GM21423 (cell line): Measurements from ENCODE around the gene FABP7.

Source experiments
- ATAC-seq: cut with Tn5 transposase; IDR thresholded peaks from one replicate; pipeline ENCODE4 v1.9.1; 2021; ENCODE audit warnings: mild to moderate bottlenecking, moderate library complexity; ENCODE audit not compliant: unreplicated experiment

Gene FABP7

DNA sequence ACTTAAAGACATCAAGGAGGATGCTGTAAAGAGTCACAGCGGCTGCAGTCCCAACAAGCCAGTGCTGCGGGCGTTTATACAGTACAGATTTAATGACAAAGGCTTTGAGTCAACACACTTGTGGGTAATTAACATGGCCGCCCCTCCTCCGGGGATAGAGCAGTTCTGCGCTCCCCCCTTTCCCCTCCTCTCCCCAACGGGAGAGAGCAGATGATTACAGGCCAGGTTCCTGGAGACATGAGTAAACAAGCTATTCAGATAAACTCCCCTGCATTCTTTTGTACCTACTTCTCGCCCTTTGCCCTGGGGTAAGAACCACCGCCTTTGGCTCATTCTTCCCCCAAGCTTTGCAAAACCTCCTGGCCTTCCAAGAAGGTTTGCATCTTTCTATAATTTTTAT lies 23.6 kb upstream of the FABP7 start:
- ATAC-seq = no peak

DNA sequence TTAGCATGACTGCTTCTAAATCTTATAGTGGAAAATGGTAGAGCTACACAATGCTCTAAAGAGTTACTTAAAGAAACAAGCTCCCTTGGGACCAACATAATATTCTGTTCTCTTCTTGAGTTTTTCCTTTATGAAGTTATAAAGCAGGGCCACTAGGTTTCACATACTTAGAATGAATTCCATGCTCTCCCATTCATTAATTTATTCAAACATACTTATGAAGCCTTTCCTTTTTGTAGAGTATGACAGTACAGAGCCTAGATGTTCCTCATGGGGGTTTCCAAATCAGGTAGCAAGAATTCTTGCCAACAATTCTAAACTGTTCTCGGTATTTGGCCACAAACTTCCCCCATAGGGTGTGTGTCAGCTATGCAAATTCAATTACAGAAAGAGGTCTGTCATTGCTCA lies 20.6 kb upstream of the FABP7 start:
- peak; percentile 98 for ATAC-seq

DNA sequence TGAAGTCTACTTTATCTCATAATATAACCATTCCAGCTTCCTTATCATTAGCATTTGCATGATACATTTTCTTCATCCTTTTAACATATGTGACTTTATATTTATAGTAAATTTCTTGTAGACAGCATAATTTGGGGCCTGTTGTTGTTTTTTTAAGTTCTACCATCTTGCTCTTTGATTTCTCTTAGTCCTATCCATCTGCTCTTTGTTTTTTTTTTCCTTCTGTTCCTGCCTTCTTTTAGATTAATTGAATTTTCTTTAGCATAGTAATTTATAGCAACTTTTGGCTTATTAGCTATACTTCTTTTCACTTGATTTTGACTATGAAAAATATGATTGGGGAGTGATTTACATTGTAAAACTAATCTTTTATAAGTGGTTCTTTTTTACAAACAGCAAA lies 19.2 kb upstream of the FABP7 start:
- ATAC-seq = no peak

GRCh38 chr6:122766256-122766655 lies 13.3 kb upstream of the FABP7 start:
- no peak for ATAC-seq

GRCh38 chr6:122770835-122771601 lies 8.5 kb upstream of the FABP7 start:
- ATAC-seq = no peak

- no peak for ATAC-seq
These were observed 6.6 kb upstream of the FABP7 start for GRCh38 chr6:122772724-122773415.

GRCh38 chr6:122775975-122776374 lies 3.5 kb upstream of the FABP7 start:
- ATAC-seq = no peak

DNA sequence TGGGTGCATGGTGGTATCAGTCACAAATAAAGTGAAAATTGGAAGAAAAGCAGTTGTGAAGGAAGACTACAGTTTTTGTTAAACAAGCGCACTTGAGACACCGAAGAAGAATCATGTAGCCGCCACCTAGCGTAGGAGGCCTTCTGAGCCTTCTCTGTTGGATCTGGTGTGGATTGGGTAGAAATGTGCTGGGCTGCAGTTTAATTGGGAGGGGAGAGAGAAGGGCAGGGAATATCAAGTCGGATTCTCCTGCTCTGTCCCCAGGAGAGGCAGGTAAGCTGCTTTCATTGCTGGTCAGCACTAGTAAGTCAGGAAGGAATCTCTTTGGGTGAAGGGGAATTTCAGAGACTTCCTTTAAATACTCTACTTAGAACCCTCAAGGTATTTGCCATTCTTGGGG lies 1.2 kb upstream of the FABP7 start:
- no peak for ATAC-seq

DNA sequence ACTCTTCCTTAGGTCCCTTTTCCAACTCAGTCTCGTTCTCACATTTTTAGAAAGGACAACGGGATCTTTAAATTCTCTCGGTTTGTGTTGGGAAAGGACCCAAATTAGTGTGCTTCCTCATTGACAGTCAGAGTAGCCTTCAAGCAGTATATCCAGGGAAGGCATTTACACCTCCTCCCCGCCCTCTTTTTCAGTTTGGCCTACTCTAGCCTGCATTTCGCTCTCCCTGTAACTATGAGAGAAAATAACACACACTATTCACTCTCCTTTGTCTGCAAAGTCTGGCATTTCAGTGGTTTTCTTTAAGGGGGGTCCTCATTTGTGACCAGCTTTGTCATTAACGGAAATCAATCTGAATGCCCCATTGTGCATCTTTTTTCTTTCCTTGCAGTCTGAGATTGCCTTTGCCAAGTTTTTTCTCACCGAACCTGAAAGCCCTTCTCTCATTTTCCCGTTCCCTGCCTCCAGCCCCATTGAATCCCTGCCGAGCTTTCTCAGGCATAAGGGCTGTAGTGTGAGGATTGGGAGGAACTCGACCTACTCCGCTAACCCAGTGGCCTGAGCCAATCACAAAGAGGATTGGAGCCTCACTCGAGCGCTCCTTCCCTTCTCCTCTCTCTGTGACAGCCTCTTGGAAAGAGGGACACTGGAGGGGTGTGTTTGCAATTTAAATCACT lies 393 bp upstream of the FABP7 start:
- ATAC-seq = no peak

DNA sequence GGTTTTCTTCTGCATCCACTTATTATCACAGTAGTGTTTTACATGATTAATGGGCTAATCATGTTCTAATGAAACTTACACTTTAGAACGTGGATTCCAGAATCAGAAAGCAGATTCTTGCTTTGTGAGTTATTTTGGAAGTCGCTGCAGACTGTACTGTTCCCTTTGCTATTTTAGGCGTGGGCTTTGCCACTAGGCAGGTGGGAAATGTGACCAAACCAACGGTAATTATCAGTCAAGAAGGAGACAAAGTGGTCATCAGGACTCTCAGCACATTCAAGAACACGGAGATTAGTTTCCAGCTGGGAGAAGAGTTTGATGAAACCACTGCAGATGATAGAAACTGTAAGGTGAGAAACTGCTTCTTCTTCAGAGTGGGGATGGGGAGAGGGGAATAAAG lies 598 bp downstream of the FABP7 start:
- ATAC-seq = no peak

DNA sequence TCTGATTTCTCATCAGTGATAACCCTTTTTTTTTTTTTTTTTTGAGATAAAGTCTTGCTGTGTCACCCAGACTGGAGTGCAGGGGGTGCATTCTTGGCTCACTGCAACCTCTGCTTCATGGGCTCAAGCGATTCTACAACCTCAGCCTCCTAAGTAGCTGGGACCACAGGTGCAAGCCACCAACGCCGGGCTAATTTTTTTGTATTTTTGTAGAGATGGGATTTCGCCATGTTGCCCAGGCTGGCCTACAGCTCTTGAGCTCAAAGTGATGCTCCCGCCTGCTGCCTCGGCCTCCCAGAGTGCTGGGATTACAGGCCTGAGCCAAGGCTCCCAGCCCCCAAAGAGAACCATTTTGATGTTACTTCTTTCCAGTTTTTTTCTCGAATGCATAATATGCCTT lies 2.2 kb downstream of the FABP7 start:
- ATAC-seq = no peak

- no peak for ATAC-seq
These were observed 3.9 kb downstream of the FABP7 start for GRCh38 chr6:122783401-122783800.

DNA sequence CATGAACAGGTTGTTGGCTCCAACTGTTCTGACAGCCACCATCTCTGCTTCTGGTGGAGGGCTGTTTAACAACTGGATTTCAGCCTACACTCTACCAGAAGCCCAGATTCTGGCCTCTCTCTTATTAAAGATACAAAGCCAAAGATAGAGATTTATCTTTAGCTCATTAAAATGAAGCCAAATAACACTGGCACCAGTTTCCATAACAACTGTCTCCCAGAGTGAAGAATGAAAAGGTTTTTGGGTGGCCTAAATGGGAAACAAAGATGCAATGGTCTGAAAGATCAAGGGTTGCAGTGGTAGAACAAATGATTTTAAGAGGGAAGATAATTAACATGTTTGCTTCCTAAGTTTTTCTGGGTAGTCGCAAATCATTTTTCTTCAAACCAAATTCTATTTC lies 6.4 kb downstream of the FABP7 start:
- no peak for ATAC-seq

GRCh38 chr6:122787721-122788120 lies 8.2 kb downstream of the FABP7 start:
- no peak for ATAC-seq

GRCh38 chr6:122788208-122788607 lies 8.7 kb downstream of the FABP7 start:
- no peak for ATAC-seq

DNA sequence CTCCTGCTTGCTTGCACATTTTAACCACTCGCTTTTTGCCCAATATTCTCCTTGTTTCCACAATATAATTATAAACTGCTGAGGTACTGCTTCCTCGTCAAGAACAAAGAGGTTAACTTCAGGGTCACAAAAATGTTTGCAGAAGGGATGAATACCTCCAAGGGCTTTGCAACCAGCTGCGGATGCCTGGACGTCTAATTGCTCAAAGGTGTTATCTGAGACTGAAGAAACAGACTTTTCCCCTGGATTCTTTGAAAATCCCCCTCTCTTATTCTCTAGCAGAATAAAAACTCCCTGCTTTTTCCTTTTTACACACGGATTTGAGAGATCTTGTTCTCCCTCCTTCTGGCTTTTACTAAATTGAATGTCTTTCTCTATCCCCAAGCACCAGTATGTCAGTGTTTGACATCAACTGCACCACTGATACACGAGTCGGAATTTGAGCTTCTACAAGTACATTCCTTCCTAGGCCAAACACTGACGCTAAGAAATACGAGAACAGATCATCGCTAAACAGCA lies 9.2 kb downstream of the FABP7 start:
- no peak for ATAC-seq

DNA sequence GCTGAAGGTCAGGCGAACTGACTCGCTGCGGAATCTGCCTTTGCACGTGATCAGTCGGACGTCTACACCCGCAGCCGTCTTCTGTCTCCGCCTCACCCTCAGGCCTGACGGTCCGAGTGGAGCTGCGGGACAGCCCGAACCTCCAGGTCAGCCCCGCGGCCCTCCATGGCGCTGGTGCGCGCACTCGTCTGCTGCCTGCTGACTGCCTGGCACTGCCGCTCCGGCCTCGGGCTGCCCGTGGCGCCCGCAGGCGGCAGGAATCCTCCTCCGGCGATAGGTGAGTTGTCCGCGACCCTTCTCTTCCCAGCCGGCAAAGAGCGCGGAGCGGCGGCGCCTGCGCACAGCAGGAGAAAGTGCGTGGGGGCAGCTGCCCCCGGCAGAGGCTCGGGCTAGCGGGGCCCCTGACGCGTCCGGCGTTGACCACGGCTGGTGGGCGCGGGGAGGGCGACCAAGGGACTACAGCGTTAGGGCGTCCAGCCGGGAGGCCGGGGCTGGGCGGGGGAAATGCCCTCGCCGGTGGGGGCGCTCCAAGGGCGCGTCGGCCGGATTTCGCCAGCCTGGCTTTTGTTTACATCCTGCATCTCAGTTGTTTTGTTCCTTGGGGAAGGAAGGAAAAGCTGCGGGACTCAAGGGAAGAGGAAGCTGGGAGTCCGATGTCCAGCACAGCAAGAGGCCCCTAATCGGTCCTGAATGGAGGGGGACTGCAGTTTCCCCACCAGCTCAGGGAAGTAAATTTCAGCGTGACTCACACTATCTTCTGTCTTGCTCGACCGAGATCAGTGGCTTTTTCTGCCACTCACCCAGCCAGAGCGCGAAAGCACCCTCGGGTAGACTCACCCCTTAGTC lies 9.9 kb downstream of the FABP7 start, which contains the start of gene SMPDL3A:
Gene SMPDL3A (plus strand): TSS at position 77 of the 846 bp plus-strand sequence. CDS start 89 bp downstream, at position 166.
- peak; percentile 59 for ATAC-seq

DNA sequence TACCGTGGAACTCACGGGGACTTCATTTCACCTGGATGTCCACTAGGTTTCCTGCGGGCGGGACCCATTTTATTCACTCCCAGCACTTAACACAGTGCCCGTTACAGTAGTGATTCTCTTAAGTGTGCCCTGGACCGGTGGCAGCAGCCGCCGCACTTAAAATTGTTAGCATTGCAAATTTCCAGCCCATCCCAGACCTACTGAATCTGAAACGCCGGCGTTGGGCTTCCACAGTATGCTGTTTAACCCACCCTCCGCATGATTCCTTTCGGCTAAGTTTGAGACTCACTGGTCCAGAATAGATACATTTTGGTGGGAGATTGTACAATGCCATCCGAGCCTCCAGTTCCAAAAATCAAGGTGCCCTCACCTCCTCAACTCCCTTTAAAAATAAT lies 10.5 kb downstream of the FABP7 start:
- ATAC-seq = no peak

GRCh38 chr6:122790423-122791309 lies 11.2 kb downstream of the FABP7 start:
- no peak for ATAC-seq

DNA sequence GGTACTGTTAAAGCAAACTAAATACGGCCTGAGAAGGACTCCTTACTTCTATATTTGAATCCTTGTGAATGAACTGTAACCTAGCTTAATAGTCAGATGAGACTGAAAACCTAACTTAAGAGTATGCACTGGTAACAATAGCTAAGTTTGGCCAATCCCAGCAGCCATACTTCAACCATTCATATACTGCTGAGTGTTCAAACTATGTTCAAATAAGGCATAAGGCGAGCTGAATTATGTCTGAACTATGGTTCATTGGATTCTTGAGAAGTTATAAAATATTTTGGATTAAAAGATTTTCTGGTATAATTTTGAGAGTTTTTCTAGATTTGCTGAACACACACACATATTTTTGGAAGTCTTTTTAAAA lies 11.8 kb downstream of the FABP7 start:
- no peak for ATAC-seq
